Epidermal melanocyte (primary cell): ENCODE results near the gene LYSET.
"Not testable (repeated sequence)": the region's sequence is repeated elsewhere in the genome, so short reads cannot be mapped to it uniquely, and the experiment has no call there.

ENCODE experiments used
- DNase-seq: peaks from one replicate; pipeline ENCODE4 v3.0.0; 2011; ENCODE audit warnings: low spot score; ENCODE audit not compliant: insufficient read length

The LYSET gene

DNA sequence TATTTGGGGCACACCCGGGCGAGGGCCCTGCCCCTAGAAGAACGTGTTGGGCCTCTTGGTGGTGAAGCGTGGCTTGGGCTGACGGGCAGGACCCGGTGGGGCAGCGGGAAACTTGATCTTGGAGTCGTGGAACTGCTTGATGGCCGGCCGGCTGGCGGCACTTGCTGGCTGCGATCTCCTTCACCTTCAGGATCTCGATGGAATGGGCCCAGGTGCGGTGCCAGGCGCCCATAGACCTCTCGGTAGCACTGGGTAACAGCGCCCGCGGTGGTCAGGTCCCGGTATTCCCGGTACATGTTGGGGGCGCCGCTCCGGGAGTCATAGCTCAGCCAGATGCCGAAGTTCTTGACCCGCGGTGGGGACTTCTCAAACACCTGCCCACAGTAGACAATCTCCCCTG, 38.4 kb downstream of the LYSET start:
- DNase-seq: no peak

DNA sequence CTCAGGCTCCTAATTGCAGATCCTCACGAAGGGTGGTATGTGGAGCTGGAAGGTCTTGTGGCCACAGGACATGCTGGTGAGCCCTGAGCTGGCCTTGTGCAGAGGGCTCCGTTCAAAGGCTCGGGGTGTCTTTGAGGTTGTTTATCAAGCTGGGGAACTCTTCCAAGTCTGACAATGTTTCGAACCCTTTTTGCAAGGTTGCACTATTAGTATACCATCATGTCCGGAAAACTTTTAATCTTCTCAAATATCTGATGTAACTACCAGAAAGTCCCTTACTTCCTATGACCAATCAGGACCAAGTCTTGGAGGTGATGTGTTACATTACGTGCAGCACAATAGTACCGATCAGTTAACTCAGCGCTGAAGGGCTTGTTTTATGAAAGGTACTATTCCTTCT, 43.4 kb downstream of the LYSET start:
- no peak for DNase-seq

DNA sequence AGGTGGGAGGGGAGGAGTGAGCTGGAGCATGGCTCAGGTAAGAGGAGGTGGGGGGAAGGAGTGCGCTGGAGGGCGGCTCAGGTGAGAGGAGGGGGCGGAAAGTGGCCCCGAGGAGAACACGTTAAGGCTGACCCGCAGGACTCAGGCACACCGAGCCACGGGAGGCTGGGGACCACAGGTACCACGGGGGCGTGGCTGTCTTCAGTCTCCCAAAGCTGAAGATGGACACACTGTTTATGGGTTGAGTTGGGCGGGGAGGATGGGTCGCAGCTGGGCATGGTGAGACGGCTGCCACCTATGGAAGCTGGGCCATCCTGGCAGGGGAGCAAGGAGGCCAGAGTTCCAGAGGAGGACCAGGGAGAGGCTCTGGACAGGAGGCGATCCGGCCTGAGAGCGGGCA, 45.4 kb downstream of the LYSET start:
- no peak for DNase-seq

DNA sequence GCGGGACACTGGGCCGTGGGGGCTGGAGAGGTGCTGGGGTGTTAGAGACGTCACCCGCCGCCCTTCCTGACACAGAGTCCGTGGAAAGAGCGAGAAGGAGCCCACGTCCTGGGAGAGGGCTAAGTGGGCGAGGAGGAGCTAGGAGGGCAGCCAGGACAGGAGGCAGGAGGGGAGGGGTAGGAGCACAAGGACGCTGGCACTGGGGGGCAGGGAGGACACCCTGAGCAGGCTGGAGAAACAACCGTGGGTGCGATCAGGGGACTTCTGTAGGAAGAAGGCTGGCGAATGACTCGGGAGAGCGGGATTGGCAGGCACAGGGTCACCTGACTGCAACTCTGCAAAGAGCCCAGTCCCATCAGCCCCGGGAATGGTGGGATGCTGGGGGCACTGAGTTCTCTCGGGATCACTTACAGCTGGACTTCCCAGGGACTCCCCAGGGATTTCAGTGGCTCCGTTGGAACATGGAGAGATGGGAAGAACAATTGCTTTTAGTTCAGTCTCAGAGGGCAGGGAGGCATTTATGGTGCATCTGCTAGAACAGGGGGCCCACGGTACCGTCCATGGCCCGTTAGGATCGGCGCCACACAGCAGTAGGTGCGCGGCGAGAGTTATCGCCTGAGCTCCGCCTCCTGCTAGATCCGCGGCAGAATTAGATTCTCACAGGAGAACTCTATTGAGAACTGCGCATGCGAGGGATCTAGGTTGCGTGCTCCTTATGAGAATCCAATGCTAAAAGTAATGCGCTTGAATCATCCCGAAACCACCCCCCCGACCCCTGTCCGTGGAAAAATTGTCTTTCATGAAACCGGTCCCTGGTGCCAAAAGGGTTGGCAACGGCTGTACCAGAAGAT, 46.2 kb downstream of the LYSET start:
- DNase-seq: no peak

DNA sequence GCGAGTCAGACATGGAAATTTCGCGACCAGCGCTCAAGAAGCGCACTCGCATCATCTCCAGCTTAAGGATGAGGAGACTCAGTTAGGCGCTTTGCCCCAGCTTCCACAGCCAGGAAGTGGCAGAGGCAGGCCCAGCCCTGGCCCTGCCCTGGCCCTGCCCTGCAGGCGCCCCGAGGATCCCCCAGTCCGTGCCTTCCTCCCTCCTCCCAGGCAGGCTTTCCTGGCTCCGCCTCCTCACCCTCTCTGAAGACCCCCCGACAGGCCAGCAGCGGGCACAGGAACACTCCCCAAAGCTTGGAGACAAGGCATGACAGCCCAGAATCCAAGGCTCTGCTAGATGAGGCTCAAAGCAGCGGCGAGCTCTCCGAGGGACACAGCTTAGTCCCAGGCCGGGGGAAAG, 47.0 kb downstream of the LYSET start:
- no peak for DNase-seq

DNA sequence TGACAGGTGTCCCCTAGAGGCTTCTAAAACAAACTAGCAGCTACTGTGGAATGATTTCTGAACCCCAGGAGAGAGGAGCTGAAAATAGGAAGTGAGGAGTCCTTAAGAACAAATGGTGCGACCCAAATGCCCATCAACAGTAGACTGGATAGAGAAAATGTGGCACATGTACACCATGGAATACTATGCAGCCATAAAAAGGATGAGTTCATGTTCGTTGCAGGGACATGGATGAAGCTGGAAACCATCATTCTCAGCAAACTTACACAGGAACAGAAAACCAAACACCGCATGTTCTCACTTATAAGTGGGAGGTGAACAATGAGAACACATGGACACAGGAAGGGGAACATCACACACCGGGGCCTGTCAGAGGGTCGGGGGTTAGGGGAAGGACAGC, 48.0 kb downstream of the LYSET start:
- not testable (repeated sequence) for DNase-seq

DNA sequence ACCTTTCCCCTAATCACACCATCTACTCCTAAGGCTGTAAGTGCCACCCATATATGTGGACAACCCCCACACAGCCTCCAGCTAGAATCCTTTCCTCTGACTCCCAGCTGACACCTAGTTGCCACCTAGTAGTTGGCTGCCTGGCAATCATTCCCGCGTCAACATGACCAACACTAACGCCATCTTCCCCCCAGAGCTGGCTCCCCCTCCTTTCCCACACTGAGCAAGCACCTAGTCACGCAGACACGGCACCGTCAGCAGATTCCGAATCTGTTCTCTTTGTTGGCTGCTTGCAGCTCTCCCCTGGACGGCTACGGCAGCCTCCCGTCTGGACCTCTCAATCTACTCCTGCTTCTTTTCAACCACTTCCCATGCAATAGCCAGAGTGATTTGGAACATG, 49.7 kb downstream of the LYSET start:
- DNase-seq: no peak
